GM23338 (cell line): ENCODE data around the gene LEMD1. TPM values are rescaled to one million over a fixed set of nuclear protein-coding genes. Genes with fewer than 3 reads are reported as not detected.

Source experiments
- ATAC-seq: fragments of 200-7000 bp; cut with Tn5 transposase; 3 replicates; pipeline ENCODE4 v1.9.1; 2020
- DNase-seq: peaks from one replicate; pipeline ENCODE4 v3.0.0-alpha.2; 2015; ENCODE audit warnings: low spot score
- H2AFZ ChIP-seq: fragments of 200-600 bp; sonication (generic); 2 replicates; pipeline ENCODE4 v1.8.0; 2016; ENCODE audit warnings: antibody characterized with exemption, mild to moderate bottlenecking, moderate library complexity
- H3F3A ChIP-seq: fragments of 200-600 bp; sonication (generic); replicated peaks from 2 replicates; pipeline ENCODE4 v1.8.0; 2017; ENCODE audit warnings: antibody characterized with exemption, mixed run types, low read depth
- H3K27ac ChIP-seq: fragments of 200-600 bp; sonication (generic); 2 replicates; pipeline ENCODE4 v1.6.1; 2016; ENCODE audit warnings: low read depth
- H3K27me3 ChIP-seq: fragments of 200-600 bp; sonication (generic); 2 replicates; pipeline ENCODE4 v1.8.0; 2016; ENCODE audit warnings: mild to moderate bottlenecking, mixed run types, moderate library complexity; ENCODE audit not compliant: insufficient read depth
- H3K36me3 ChIP-seq: fragments of 200-600 bp; sonication (generic); 2 replicates; pipeline ENCODE4 v1.8.0; 2016; ENCODE audit warnings: mild to moderate bottlenecking; ENCODE audit not compliant: insufficient read depth
- H3K4me1 ChIP-seq: fragments of 200-600 bp; sonication (generic); 2 replicates; pipeline ENCODE4 v1.8.0; 2016; ENCODE audit warnings: mild to moderate bottlenecking, moderate library complexity; ENCODE audit not compliant: insufficient read depth
- H3K4me2 ChIP-seq: fragments of 200-600 bp; sonication (generic); 2 replicates; pipeline ENCODE4 v1.7.1; 2017; ENCODE audit warnings: mixed run types
- H3K4me3 ChIP-seq: fragments of 200-600 bp; sonication (generic); 2 replicates; pipeline ENCODE4 v1.6.1; 2016; ENCODE audit warnings: mixed run types
- H3K79me2 ChIP-seq: fragments of 200-600 bp; sonication (generic); replicated peaks from 2 replicates; pipeline ENCODE4 v1.8.0; 2017; ENCODE audit warnings: mild to moderate bottlenecking; ENCODE audit not compliant: insufficient read depth
- H3K9me2 ChIP-seq: fragments of 200-600 bp; sonication (generic); 2 replicates; pipeline ENCODE4 v1.8.0; 2017; ENCODE audit not compliant: insufficient read depth
- H4K20me1 ChIP-seq: fragments of 200-600 bp; sonication (generic); replicated peaks from 2 replicates; pipeline ENCODE4 v1.8.0; 2017; ENCODE audit warnings: mild to moderate bottlenecking; ENCODE audit not compliant: insufficient read depth
- H3K27ac Mint-ChIP-seq: 2 replicates; pipeline ENCODE4 v1.8.0; 2020; ENCODE audit warnings: inconsistent platforms, mild to moderate bottlenecking, moderate library complexity, mixed read lengths
- H3K27me3 Mint-ChIP-seq: 3 replicates; pipeline ENCODE4 v1.8.0; 2022; ENCODE audit warnings: low read depth, mild to moderate bottlenecking, moderate library complexity, mixed read lengths, inconsistent platforms; ENCODE audit not compliant: insufficient read depth, poor library complexity
- H3K36me3 Mint-ChIP-seq: 3 replicates; pipeline ENCODE4 v1.8.0; 2021; ENCODE audit warnings: low read depth, mild to moderate bottlenecking, inconsistent platforms, moderate library complexity, mixed read lengths
- H3K4me1 Mint-ChIP-seq: 3 replicates; pipeline ENCODE4 v1.8.0; 2020; ENCODE audit warnings: mild to moderate bottlenecking, inconsistent platforms, mixed read lengths
- H3K4me3 Mint-ChIP-seq: 3 replicates; pipeline ENCODE4 v1.8.0; 2021; ENCODE audit warnings: moderate library complexity, mild to moderate bottlenecking, inconsistent platforms, mixed read lengths
- H3K9me3 Mint-ChIP-seq: 3 replicates; pipeline ENCODE4 v1.8.0; 2020; ENCODE audit warnings: moderate library complexity, mild to moderate bottlenecking, inconsistent platforms, mixed read lengths
- CREB1 ChIP-seq: fragments of 250-450 bp; sonication (Bioruptor Pico); IDR thresholded peaks from 2 replicates; pipeline ENCODE4 v1.5.0; 2020; ENCODE audit warnings: low read depth, mild to moderate bottlenecking, moderate library complexity
- CTCF ChIP-seq, 2 experiments: fragments of 200-600 bp in 1 of 2; sonication (generic) in 1 of 2; conservative IDR thresholded peaks; 2 replicates each; pipeline versions ENCODE4 v1.5.1 to v1.6.1; 2016 to 2017; ENCODE audit warnings: antibody characterized with exemption in 2 of 2, low read depth in 2 of 2, mild to moderate bottlenecking in 2 of 2, moderate library complexity in 1 of 2
- EZH2 ChIP-seq: fragments of 200-600 bp; sonication (generic); IDR thresholded peaks from one replicate; pipeline ENCODE4 v1.8.0; 2017; ENCODE audit warnings: antibody characterized with exemption, mild to moderate bottlenecking, low read depth; ENCODE audit not compliant: unreplicated experiment
- EZH2phosphoT487 ChIP-seq: fragments of 200-600 bp; sonication (generic); IDR thresholded peaks from one replicate; pipeline ENCODE4 v1.8.1; 2018; ENCODE audit warnings: antibody characterized with exemption; ENCODE audit not compliant: unreplicated experiment
- JUNB ChIP-seq: IDR thresholded peaks from one replicate; pipeline ENCODE4 v1.6.1; 2016; ENCODE audit warnings: antibody characterized with exemption; ENCODE audit not compliant: unreplicated experiment
- NANOG ChIP-seq: IDR thresholded peaks from 2 replicates; pipeline ENCODE4 v1.6.1; 2016; ENCODE audit warnings: antibody characterized with exemption, borderline replicate concordance
- POLR2AphosphoS5 ChIP-seq: IDR thresholded peaks from 2 replicates; pipeline ENCODE4 v1.6.1; 2016; ENCODE audit warnings: antibody characterized with exemption, low read depth
- REST ChIP-seq: IDR thresholded peaks from one replicate; pipeline ENCODE4 v1.6.1; 2018; ENCODE audit warnings: antibody characterized with exemption; ENCODE audit not compliant: unreplicated experiment
- STAT1 ChIP-seq: IDR thresholded peaks from one replicate; pipeline ENCODE4 v1.6.1; 2016; ENCODE audit warnings: antibody characterized with exemption; ENCODE audit not compliant: unreplicated experiment
- ZNF114 ChIP-seq: fragments of 250-450 bp; sonication (Bioruptor Pico); IDR thresholded peaks from 2 replicates; pipeline ENCODE4 v1.5.0; 2020; ENCODE audit warnings: mild to moderate bottlenecking, moderate library complexity
- ZNF331 ChIP-seq: fragments of 250-450 bp; sonication (Bioruptor Pico); IDR thresholded peaks from 2 replicates; pipeline ENCODE4 v1.5.0; 2020; ENCODE audit warnings: low read depth, mild to moderate bottlenecking, moderate library complexity
- polyA plus RNA-seq: library from polyadenylated mRNA; unstranded; fragments of >200 nt; fragmentation: Nextera tagmentation; extraction: Ambion mirVana; gene quantifications from 2 replicates; pipeline ENCODE4 v1.2.1, GENCODE V29; 2016
- total RNA-seq: library from RNA; depleted of rRNA; stranded (reverse); fragments of >200 nt; shearing (Covaris generic); gene quantifications from 2 replicates; pipeline ENCODE4 v1.2.3, GENCODE V29; 2014

LEMD1 gene
- total and polyA plus RNA-seq, 2 experiments from 2014 or later = 4.7 to 10.7 TPM

GRCh38 chr1:205391386-205391785, 30.5 kb downstream of the LEMD1 start:
- Histone ChIP-seq H3K9me2 (no peaks in the 10 kb centered on the region), H3K36me3 (no peaks in the 10 kb centered on the region), H3K79me2 (no peaks in the 10 kb centered on the region), H3K4me1 (no peaks in the 10 kb centered on the region), H3F3A (no peaks in the 10 kb centered on the region), H2AFZ (no peak overlapping the region), H3K4me3 (no peak overlapping the region), H3K27ac (no peak overlapping the region), H3K4me2 (no peak overlapping the region), H4K20me1 (no peaks in the 10 kb centered on the region), H3K27me3 (no peaks in the 10 kb centered on the region)
- ATAC-seq = no peak
- H3K4me1 Mint-ChIP-seq = no peaks in the 10 kb centered on the region; the same call in 2 of the 3 replicates
- H3K4me3 Mint-ChIP-seq = no peak overlapping the region
- H3K27ac Mint-ChIP-seq = no peak overlapping the region
- TF ChIP-seq CREB1 (CRISPR knock-in tag) = no peak
- no peak for TF ChIP-seq REST
- no peak for DNase-seq
- H3K27me3 Mint-ChIP-seq = peaks cover 4% of the 10 kb centered on the region
- no peaks in the 10 kb centered on the region for H3K36me3 Mint-ChIP-seq
- peaks cover 3% of the 10 kb centered on the region; the same call in 1 of the 3 replicates for H3K9me3 Mint-ChIP-seq

- Mint-ChIP-seq H3K27me3 (peaks cover 4% of the 10 kb centered on the region), H3K4me3 (no peak overlapping the region), H3K9me3 (no peaks in the 10 kb centered on the region), H3K36me3 (no peaks in the 10 kb centered on the region), H3K27ac (no peak overlapping the region), H3K4me1 (no peaks in the 10 kb centered on the region; the same call in 1 of the 3 replicates)
- no peak overlapping the region for H2AFZ ChIP-seq
- peaks cover 2% of the 10 kb centered on the region for H3K4me1 ChIP-seq
- H3F3A ChIP-seq = no peaks in the 10 kb centered on the region
- no peak overlapping the region for H3K4me2 ChIP-seq
- no peaks in the 10 kb centered on the region for H4K20me1 ChIP-seq
- no peak overlapping the region for H3K27ac ChIP-seq
- ATAC-seq (no peak), DNase-seq (no peak)
- no peaks in the 10 kb centered on the region for H3K27me3 ChIP-seq
- H3K9me2 ChIP-seq = no peaks in the 10 kb centered on the region
- no peaks in the 10 kb centered on the region for H3K36me3 ChIP-seq
- no peak overlapping the region for H3K4me3 ChIP-seq
- no peaks in the 10 kb centered on the region for H3K79me2 ChIP-seq
- TF ChIP-seq REST (no peak), EZH2 (no peak), POLR2AphosphoS5 (no peak), CREB1 (CRISPR knock-in tag) (no peak), ZNF331 (CRISPR knock-in tag) (no peak), CTCF (conservative IDR thresholded peaks at IDR 0.05; ENCODE audit: low read depth in 2 of 2) (no peak), STAT1 (no peak), EZH2phosphoT487 (no peak), NANOG (no peak), JUNB (no peak), ZNF114 (no peak)
These were observed 34.0 kb downstream of the LEMD1 start for GRCh38 chr1:205387845-205388244.
